GM10266 (cell line): ENCODE results near the gene OSBPL10.

Source experiments
- DNase-seq: peaks from one replicate; pipeline ENCODE4 v3.0.0; 2012; ENCODE audit errors: extremely low spot score
- CTCF ChIP-seq: IDR thresholded peaks from 2 replicates; pipeline ENCODE4 v1.5.1; 2012; ENCODE audit warnings: mild to moderate bottlenecking, low read depth; ENCODE audit not compliant: control insufficient read depth, insufficient read depth; ENCODE audit errors: missing control alignments

Gene OSBPL10

GRCh38 chr3:31723701-31724100, 257.4 kb downstream of the OSBPL10 start:
- TF ChIP-seq CTCF: no peak
- no peak for DNase-seq

GRCh38 chr3:31721676-31722075, 259.4 kb downstream of the OSBPL10 start:
- DNase-seq: no peak

GRCh38 chr3:31714495-31715280, 266.4 kb downstream of the OSBPL10 start:
- no peak for TF ChIP-seq CTCF
- no peak for DNase-seq

More at GRCh38 chr3:31721676-31722075, 259.4 kb downstream of the OSBPL10 start:
- no peak for TF ChIP-seq CTCF

GRCh38 chr3:31713816-31714215, 267.2 kb downstream of the OSBPL10 start:
- no peak for TF ChIP-seq CTCF

GRCh38 chr3:31710123-31710803, 270.8 kb downstream of the OSBPL10 start:
- DNase-seq: no peak
- TF ChIP-seq CTCF: no peak

More at GRCh38 chr3:31713816-31714215, 267.2 kb downstream of the OSBPL10 start:
- no peak for DNase-seq

- no peak for TF ChIP-seq CTCF
- no peak for DNase-seq
Measured at GRCh38 chr3:31709526-31709925, 271.5 kb downstream of the OSBPL10 start.

GRCh38 chr3:31709005-31709404, 272.1 kb downstream of the OSBPL10 start:
- no peak for DNase-seq
- no peak for TF ChIP-seq CTCF
